H9 (cell line): ENCODE measurements around the gene TBR1. TPM values are rescaled to one million over a fixed set of nuclear protein-coding genes. Genes with fewer than 3 reads are reported as not detected.

ENCODE experiments used
- DNase-seq: peaks from one replicate; pipeline ENCODE4 v3.0.0-alpha.2; 2017
- H2AFZ ChIP-seq: one replicate; pipeline ENCODE4 v1.6.1; 2013; ENCODE audit warnings: mild to moderate bottlenecking, low read length, control low read depth, moderate library complexity
- H2AK5ac ChIP-seq: 2 replicates; pipeline ENCODE4 v1.6.1; 2013; ENCODE audit warnings: low read length, control low read depth, mixed read lengths; ENCODE audit not compliant: insufficient read length
- H2BK120ac ChIP-seq: one replicate; pipeline ENCODE4 v1.6.1; 2013; ENCODE audit warnings: low read depth, mild to moderate bottlenecking, low read length, control low read depth, inconsistent platforms; ENCODE audit not compliant: poor library complexity, severe bottlenecking
- H2BK12ac ChIP-seq: 2 replicates; pipeline ENCODE4 v1.6.1; 2013; ENCODE audit warnings: low read length, control low read depth, mixed read lengths, low read depth; ENCODE audit not compliant: insufficient read length
- H2BK15ac ChIP-seq: 2 replicates; pipeline ENCODE4 v1.6.1; 2013; ENCODE audit warnings: low read depth, low read length, control low read depth
- H2BK20ac ChIP-seq: one replicate; pipeline ENCODE4 v1.6.1; 2013; ENCODE audit warnings: low read depth, mild to moderate bottlenecking, low read length, control low read depth, inconsistent platforms; ENCODE audit not compliant: poor library complexity, severe bottlenecking
- H2BK5ac ChIP-seq: 2 replicates; pipeline ENCODE4 v1.6.1; 2013; ENCODE audit warnings: low read length, control low read depth, mixed read lengths; ENCODE audit not compliant: insufficient read length
- H3K14ac ChIP-seq: 2 replicates; pipeline ENCODE4 v1.6.1; 2013; ENCODE audit warnings: low read length, control low read depth; ENCODE audit not compliant: insufficient read depth
- H3K18ac ChIP-seq: 2 replicates; pipeline ENCODE4 v1.6.1; 2013; ENCODE audit warnings: low read depth, mild to moderate bottlenecking, mixed read lengths, low read length, control low read depth; ENCODE audit not compliant: insufficient read length
- H3K23ac ChIP-seq: 2 replicates; pipeline ENCODE4 v1.6.1; 2013; ENCODE audit warnings: low read length, control low read depth, mixed read lengths, low read depth; ENCODE audit not compliant: insufficient read length
- H3K23me2 ChIP-seq: 2 replicates; pipeline ENCODE4 v1.6.1; 2013; ENCODE audit warnings: low read depth, mild to moderate bottlenecking, mixed read lengths, low read length, control low read depth; ENCODE audit not compliant: insufficient read length, poor library complexity, severe bottlenecking
- H3K27ac ChIP-seq: 2 replicates; pipeline ENCODE4 v1.5.1; 2013; ENCODE audit warnings: low read length, control low read depth, mixed read lengths, low read depth; ENCODE audit not compliant: insufficient read length
- H3K27me3 ChIP-seq: 2 replicates; pipeline ENCODE4 v1.6.1; 2013; ENCODE audit warnings: low read length, control low read depth, inconsistent platforms; ENCODE audit not compliant: insufficient read depth
- H3K4ac ChIP-seq: 2 replicates; pipeline ENCODE4 v1.6.1; 2013; ENCODE audit warnings: low read depth, mild to moderate bottlenecking, control low read depth, inconsistent platforms, low read length, moderate library complexity
- H3K4me1 ChIP-seq: 2 replicates; pipeline ENCODE4 v1.6.1; 2013; ENCODE audit warnings: low read length, control low read depth, inconsistent platforms; ENCODE audit not compliant: insufficient read depth
- H3K4me2 ChIP-seq: 2 replicates; pipeline ENCODE4 v1.6.1; 2013; ENCODE audit warnings: low read length, control low read depth, mixed read lengths; ENCODE audit not compliant: insufficient read length, insufficient read depth
- H3K56ac ChIP-seq: 2 replicates; pipeline ENCODE4 v1.6.1; 2013; ENCODE audit warnings: low read depth, mild to moderate bottlenecking, mixed read lengths, low read length, control low read depth; ENCODE audit not compliant: insufficient read length
- H3K79me1 ChIP-seq: 2 replicates; pipeline ENCODE4 v1.6.1; 2013; ENCODE audit warnings: low read depth, mild to moderate bottlenecking, moderate library complexity, low read length, control low read depth, inconsistent platforms; ENCODE audit not compliant: insufficient read depth, poor library complexity, severe bottlenecking
- H3K79me2 ChIP-seq: 2 replicates; pipeline ENCODE4 v1.6.1; 2013; ENCODE audit warnings: low read length, control low read depth, inconsistent platforms; ENCODE audit not compliant: insufficient read depth
- H3K9ac ChIP-seq: 2 replicates; pipeline ENCODE4 v1.6.1; 2013; ENCODE audit warnings: low read length, control low read depth, mixed read lengths; ENCODE audit not compliant: insufficient read length; ENCODE audit errors: extremely low read depth
- H3K9me3 ChIP-seq: one replicate; pipeline ENCODE4 v1.6.1; 2013; ENCODE audit warnings: low read depth, low read length, inconsistent platforms; ENCODE audit not compliant: control insufficient read depth
- H3T11ph ChIP-seq: one replicate; pipeline ENCODE4 v1.6.1; 2013; ENCODE audit warnings: mild to moderate bottlenecking, low read length, control low read depth, inconsistent platforms
- H4K20me1 ChIP-seq: one replicate; pipeline ENCODE4 v1.6.1; 2013; ENCODE audit not compliant: control insufficient read depth, insufficient read length, insufficient read depth
- H4K5ac ChIP-seq: 2 replicates; pipeline ENCODE4 v1.6.1; 2013; ENCODE audit warnings: low read depth, mild to moderate bottlenecking, mixed read lengths, low read length, control low read depth; ENCODE audit not compliant: insufficient read length
- H4K8ac ChIP-seq: replicated peaks from 2 replicates; pipeline ENCODE4 v1.6.1; 2013; ENCODE audit warnings: low read length, control low read depth, mixed read lengths, low read depth; ENCODE audit not compliant: insufficient read length
- H4K91ac ChIP-seq: 2 replicates; pipeline ENCODE4 v1.6.1; 2013; ENCODE audit warnings: low read depth, mild to moderate bottlenecking, moderate library complexity, mixed read lengths, low read length, control low read depth; ENCODE audit not compliant: insufficient read length
- H3K27ac Mint-ChIP-seq, 3 experiments: 2 replicates in 2 of 3; 3 replicates in 1 of 3; pipeline ENCODE4 v1.8.0; 2020 to 2021; ENCODE audit warnings: mixed read lengths in 3 of 3, mild to moderate bottlenecking in 1 of 3, moderate library complexity in 1 of 3
- H3K27me3 Mint-ChIP-seq: 2 replicates; pipeline ENCODE4 v1.8.0; 2021; ENCODE audit warnings: low read depth, mild to moderate bottlenecking, moderate library complexity, mixed read lengths
- H3K36me3 Mint-ChIP-seq, 3 experiments: 2 replicates in 2 of 3; 3 replicates in 1 of 3; pipeline ENCODE4 v1.8.0; 2020 to 2021; ENCODE audit warnings: low read depth in 3 of 3, mixed read lengths in 3 of 3; ENCODE audit not compliant: insufficient read depth in 1 of 3
- H3K4me1 Mint-ChIP-seq, 2 experiments: 2 replicates each; pipeline ENCODE4 v1.8.0; 2020; ENCODE audit warnings: mixed read lengths in 2 of 2
- H3K4me3 Mint-ChIP-seq, 2 experiments: 2 replicates in 1 of 2; 3 replicates in 1 of 2; pipeline ENCODE4 v1.8.0; 2020 to 2021; ENCODE audit warnings: mild to moderate bottlenecking in 2 of 2, mixed read lengths in 2 of 2, moderate library complexity in 1 of 2
- H3K9me3 Mint-ChIP-seq, 2 experiments: 2 replicates in 1 of 2; 3 replicates in 1 of 2; pipeline ENCODE4 v1.8.0; 2020; ENCODE audit warnings: mild to moderate bottlenecking in 2 of 2, mixed read lengths in 2 of 2, moderate library complexity in 1 of 2
- CTCF ChIP-seq: fragments of 200-600 bp; sonication (generic); conservative IDR thresholded peaks from 3 replicates; pipeline ENCODE4 v1.8.0; 2021; ENCODE audit warnings: antibody characterized with exemption, mild to moderate bottlenecking
- WGBS: extraction: QIAGEN DNeasy Blood & Tissue Kit; methylation state at CpG from one replicate; pipeline ENCODE4 v1.1.7; 2013; ENCODE audit warnings: missing lambda C conversion rate, low lambda C conversion rate, mixed read lengths; ENCODE audit not compliant: insufficient read length; ENCODE audit errors: extremely low coverage; 5-methylcytosine and 5-hydroxymethylcytosine counted together
- total RNA-seq: library from RNA; stranded (reverse); gene quantifications from 2 replicates; pipeline ENCODE4 v1.2.1, GENCODE V29; 2021

TBR1 gene
- total RNA-seq, 1 experiment from 2014 or later = 0.24 TPM

DNA sequence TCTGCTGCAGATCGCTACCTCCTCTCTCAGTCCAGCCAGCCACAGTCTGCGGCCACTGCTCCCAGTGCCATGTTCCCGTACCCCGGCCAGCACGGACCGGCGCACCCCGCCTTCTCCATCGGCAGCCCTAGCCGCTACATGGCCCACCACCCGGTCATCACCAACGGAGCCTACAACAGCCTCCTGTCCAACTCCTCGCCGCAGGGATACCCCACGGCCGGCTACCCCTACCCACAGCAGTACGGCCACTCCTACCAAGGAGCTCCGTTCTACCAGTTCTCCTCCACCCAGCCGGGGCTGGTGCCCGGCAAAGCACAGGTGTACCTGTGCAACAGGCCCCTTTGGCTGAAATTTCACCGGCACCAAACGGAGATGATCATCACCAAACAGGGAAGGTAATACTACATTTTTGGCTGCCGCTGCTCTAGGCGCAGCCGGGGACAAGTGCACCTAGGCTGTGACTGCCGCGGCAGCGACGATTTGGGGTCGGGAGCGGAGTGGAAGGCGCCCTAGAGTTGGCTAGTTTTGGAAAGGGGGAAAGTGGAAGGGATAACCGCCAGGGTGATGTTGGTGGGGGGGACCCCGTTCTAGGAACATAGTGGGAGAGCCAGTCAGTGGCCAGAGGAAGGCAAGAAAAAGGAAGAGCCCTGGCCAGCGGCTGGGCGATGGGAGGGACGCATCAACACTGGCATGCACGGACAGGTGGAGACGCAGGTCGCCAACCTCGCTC, 776 bp downstream of the TBR1 start:
- Mint-ChIP-seq H3K4me1 (peaks cover 46 to 66% of the 10 kb centered on the region in 2 experiments), H3K9me3 (peaks cover 3 to 6% of the 10 kb centered on the region in 2 experiments; a peak in 2 of 5 replicates), H3K36me3 (peaks cover 0 to 2% (median 0%) of the 10 kb centered on the region in 3 experiments; a peak in 1 of 7 replicates), H3K27ac (no peak overlapping the region), H3K27me3 (peaks cover 98% of the 10 kb centered on the region), H3K4me3 (peak overlapping the region in 1 of 2 experiments; percentile 78; a peak in 4 of 5 replicates)
- Histone ChIP-seq H3K9me3 (no peaks in the 10 kb centered on the region), H3K23ac (no peak overlapping the region), H3T11ph (no peak overlapping the region), H4K8ac (no peak overlapping the region), H3K56ac (no peak overlapping the region), H3K23me2 (peaks cover 11% of the 10 kb centered on the region), H2BK12ac (no peak overlapping the region), H3K4ac (no peak overlapping the region), H3K14ac (no peak overlapping the region), H3K27me3 (peaks cover 76% of the 10 kb centered on the region), H3K18ac (no peak overlapping the region), H3K79me1 (no peaks in the 10 kb centered on the region), H3K4me1 (peaks cover 5% of the 10 kb centered on the region; the same call in 1 of the 2 replicates), H2BK20ac (no peak overlapping the region), H2AK5ac (no peak overlapping the region), H3K79me2 (no peaks in the 10 kb centered on the region), H2BK5ac (no peak overlapping the region), H2BK120ac (no peak overlapping the region), H2BK15ac (no peak overlapping the region), H2AFZ (no peak overlapping the region), H3K9ac (no peak overlapping the region), H3K4me2 (peak overlapping the region; percentile 89), H3K27ac (no peak overlapping the region), H4K5ac (no peak overlapping the region), H4K20me1 (no peaks in the 10 kb centered on the region), H4K91ac (no peak overlapping the region)
- DNase-seq = peak; percentile 43
- WGBS = no CpG with 5 or more reads among the region's 41 CpGs
- no peak for TF ChIP-seq CTCF
